ENCODE measurements around the gene UPF2.
"Not testable (repeated sequence)": the region's sequence is repeated elsewhere in the genome, so short reads cannot be mapped to it uniquely, and the experiment has no call there.

UPF2 gene

GRCh38 chr10:12041766-12042408 lies 722 bp downstream of the UPF2 start:
- DNase-seq, result no peak

DNA sequence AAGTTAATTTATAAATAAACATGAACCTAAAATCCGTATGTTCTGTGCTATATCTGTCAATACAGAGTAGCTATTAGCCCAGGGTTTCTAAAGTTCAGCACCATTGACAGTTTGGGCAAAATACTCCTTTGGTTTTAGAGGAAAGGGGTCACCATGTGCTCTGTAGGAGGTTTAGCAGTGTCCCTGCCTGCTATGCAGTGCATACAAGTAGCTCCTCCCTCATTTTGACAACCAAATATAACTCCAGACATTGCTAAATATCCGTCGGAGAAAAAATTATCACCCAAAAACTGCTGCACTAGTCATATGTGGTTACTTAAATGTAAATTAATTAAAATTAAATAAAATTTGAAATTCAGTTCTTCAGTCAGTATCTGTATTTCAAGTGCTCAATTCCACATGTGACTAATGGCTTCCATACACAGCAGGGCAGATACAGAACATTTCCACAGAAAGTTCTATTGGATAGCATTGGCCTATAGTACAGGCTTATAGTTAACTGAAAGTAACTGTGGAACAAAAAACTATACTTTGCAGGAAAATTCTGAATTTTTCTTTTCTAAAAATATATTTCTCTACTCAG lies 6.4 kb downstream of the UPF2 start:
- DNase-seq, result no peak

DNA sequence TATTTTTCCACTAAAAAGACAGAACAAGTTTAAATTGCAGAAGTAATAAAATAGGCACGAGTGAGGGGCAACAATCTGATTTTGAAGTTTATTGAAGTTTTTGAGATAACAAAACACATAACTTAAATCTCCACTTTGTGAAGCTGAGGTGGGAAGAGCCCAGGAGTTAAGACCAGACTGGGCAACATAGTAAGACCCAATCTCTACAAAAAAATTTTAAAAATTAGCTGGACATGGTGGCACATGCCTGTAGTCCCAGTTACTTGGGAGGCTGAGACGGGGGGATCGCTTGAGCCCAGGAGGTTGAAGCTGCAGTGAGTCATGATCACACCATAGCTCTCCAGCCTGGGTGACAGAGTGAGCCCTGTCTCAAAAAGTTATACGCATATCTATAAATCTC lies 11.2 kb downstream of the UPF2 start:
- no peak for DNase-seq

DNA sequence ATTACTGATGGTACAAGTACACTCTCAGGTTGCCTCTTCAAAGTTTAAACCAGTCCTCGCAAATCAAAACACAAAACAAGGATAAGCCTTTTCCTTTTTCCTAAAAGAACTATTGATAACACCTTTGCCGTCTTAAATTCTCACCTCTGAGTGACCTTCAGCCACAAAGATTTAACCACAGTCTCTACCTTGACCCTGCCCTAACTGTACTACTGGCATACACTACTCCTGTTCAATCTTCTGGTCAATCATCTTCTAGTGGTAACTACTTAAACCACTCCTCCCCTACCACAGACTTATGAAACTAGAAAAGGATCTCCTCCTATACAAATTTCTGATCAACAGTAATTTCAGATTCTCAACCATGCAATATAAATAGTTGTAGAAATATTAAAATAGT lies 15.1 kb downstream of the UPF2 start:
- no peak for DNase-seq

- DNase-seq, result no peak
Measured at GRCh38 chr10:12025591-12025990, 17.0 kb downstream of the UPF2 start.

- no peak for DNase-seq
Measured at GRCh38 chr10:12022580-12023257, 19.9 kb downstream of the UPF2 start.

- DNase-seq, result no peak
Measured at GRCh38 chr10:12020574-12020973, 22.0 kb downstream of the UPF2 start.

- DNase-seq, result no peak
Measured at GRCh38 chr10:12019283-12019971, 23.2 kb downstream of the UPF2 start.

GRCh38 chr10:12018438-12019282 lies 23.9 kb downstream of the UPF2 start:
- DNase-seq, result no peak

DNA sequence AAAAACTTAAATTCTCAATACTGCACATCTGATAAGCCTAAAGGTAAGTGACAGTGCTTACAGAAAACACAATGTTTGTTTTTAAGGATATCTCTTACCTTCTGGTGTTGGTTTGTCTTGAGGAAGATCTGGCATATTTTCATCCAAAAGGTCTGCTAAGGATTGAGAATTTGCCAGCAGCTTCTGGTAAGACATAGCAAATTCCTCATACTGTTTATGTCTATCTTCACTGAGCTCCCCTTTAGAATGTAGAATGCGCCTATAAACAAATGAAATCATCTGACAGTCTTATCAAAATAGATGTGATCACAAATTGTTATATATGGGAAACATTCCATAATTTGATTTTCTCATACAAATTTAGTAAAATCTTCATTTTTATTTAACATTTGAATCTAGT lies 28.7 kb downstream of the UPF2 start:
- DNase-seq, result no peak

DNA sequence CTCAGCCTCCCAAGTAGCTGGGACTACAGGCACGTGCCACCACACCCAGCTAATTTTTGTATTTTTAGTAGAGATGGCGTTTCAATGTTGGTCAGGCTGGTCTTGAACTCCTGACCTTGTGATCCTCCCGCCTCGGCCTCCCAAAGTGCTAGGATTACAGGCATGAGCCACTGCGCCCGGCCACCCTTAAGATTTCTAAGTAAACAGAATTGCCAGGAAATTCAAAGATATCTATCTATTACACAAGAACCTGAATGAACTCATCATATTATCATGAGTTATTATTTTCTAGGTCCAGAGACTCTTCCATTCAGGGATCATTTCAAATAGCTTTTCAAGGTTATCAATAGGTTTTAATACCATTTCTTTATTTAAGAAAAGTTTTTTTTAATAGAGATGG lies 29.2 kb downstream of the UPF2 start:
- DNase-seq, result not testable (repeated sequence)

- DNase-seq, result no peak
Measured at GRCh38 chr10:12010353-12010752, 32.3 kb downstream of the UPF2 start.

DNA sequence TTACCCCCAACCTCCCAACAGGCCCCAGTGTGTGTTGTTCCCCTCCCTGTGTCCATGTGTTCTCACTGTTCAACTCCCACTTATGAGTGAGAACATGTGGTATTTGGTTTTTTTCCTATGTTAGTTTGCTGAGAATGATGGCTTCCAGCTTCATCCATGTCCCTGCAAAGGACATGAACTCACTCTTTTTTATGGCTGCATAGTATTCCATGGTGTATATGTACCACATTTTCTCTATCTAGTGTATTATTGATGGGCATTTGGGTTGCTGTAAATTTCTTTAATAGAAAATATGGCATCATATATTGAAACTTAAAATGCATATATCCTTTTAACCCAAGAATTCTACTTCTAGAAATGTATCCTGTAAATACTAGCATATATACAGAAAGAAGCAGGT lies 33.8 kb downstream of the UPF2 start:
- not testable (repeated sequence) for DNase-seq

DNA sequence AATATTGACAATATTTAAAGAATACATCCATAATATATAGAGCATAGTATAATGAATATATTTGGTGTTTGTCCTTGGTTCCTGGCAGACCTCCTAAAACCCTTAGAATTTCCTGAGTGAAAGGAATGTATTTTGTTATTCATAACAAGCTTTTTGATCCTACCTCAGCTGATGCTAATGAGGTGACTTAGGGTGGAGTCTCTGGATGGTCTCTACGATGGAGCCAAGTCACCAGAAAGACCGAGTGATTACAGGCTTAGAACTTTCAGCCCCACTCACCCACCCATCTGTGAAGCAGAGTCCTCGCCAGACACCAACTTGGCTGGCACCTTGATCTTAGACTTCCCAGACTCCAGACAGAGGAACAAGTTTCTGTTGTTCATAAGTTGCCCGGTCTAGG lies 35.9 kb downstream of the UPF2 start:
- DNase-seq, result no peak

GRCh38 chr10:11993834-11994468 lies 48.7 kb downstream of the UPF2 start:
- no peak for DNase-seq

GRCh38 chr10:11988924-11989323 lies 53.7 kb downstream of the UPF2 start:
- no peak for DNase-seq

- peak; percentile 4 for DNase-seq
Measured at GRCh38 chr10:11986593-11987216, 55.9 kb downstream of the UPF2 start.

GRCh38 chr10:11982253-11982652 lies 60.4 kb downstream of the UPF2 start:
- DNase-seq, result no peak

DNA sequence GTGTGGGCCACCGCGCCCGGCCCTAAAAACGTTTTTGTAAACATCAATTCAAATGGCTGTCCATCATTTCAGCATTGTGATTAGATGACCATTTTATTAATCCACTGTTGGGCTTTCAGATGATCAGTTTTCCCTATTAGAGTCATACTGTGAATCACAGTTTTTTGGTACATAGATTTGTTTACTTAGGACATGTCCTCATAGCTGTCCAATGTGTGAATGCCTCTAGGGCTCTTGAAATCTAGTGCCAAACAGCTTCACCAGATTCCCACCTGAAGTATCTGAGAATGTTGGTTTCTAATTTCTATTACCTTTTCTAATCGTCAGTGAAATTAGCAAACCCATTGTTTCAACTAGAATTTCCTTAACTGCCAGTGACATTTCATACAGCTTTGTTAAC lies 66.8 kb downstream of the UPF2 start:
- no peak for DNase-seq

DNA sequence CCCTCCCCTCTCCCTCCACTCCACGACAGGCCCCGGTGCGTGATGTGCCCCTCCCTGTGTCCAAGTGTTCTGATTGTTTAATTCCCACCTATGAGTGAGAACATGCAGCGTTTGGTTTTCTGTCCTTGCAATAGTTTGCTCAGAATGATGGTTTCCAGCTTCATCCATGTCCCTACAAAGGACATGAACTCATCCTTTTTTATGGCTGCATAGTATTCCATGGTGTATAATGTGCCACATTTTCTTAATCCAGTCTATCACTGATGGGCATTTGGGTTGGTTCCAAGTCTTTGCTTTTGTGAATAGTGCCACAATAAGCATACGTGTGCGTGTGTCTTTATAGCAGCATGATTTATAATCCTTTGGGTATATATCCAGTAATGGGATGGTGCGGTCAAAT lies 70.1 kb downstream of the UPF2 start:
- DNase-seq, result not testable (repeated sequence)

DNA sequence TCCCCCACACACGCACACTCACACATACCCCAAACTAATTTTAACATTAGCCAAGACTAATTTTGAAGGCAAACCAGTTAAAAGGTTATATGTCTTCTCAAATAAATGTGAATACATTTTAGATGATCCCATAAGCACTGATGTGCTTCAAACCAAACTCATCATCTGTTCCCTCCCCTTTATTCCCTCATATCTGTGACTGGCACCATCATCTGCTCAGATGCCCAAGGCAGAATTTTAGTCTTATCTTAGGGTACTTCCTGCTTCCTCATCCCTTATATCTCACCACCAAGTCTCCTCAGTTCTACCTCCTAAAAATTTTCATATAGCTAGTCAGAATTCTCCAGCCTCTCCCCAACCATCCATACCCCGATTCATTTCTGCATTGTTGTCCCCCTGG lies 80.4 kb downstream of the UPF2 start:
- no peak for DNase-seq

- DNase-seq, result no peak
Measured at GRCh38 chr10:11961771-11962170, 80.8 kb downstream of the UPF2 start.

All from NCI-H526 treated with DMSO at 0.1 percent for 48 hours (cell line).